Measurements from ENCODE around the gene PARK7. TPM values are rescaled to one million over a fixed set of nuclear protein-coding genes. Genes with fewer than 3 reads are reported as not detected.
A peak's percentile ranks its signal among the peaks of the same experiment; 100 is the strongest.

The PARK7 gene
- total and polyA plus RNA-seq, 4 donors: 140 to 392 (median 267) TPM

GRCh38 chr1:8020032-8020431, 58.5 kb downstream of the PARK7 start:
- no peaks in the 10 kb centered on the region for H3K9me3 ChIP-seq (ENCODE audit: control insufficient read depth in 4 of 4, insufficient read depth in 3 of 4, low read length in 3 of 4)
- peak in 1 of 3 donors; percentile 45 for DNase-seq
- no peak overlapping the region for H3K9ac ChIP-seq (ENCODE audit: insufficient read depth in 1 of 2, low read length in 2 of 2)

GRCh38 chr1:8021676-8022266, 60.3 kb downstream of the PARK7 start:
- 81 to 85% methylated on average over 6 of the region's 6 CpGs for WGBS, 2 donors
- TF ChIP-seq, protein P1, sequence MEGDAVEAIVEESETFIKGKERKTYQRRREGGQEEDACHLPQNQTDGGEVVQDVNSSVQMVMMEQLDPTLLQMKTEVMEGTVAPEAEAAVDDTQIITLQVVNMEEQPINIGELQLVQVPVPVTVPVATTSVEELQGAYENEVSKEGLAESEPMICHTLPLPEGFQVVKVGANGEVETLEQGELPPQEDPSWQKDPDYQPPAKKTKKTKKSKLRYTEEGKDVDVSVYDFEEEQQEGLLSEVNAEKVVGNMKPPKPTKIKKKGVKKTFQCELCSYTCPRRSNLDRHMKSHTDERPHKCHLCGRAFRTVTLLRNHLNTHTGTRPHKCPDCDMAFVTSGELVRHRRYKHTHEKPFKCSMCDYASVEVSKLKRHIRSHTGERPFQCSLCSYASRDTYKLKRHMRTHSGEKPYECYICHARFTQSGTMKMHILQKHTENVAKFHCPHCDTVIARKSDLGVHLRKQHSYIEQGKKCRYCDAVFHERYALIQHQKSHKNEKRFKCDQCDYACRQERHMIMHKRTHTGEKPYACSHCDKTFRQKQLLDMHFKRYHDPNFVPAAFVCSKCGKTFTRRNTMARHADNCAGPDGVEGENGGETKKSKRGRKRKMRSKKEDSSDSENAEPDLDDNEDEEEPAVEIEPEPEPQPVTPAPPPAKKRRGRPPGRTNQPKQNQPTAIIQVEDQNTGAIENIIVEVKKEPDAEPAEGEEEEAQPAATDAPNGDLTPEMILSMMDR (IDR thresholded peaks at IDR 0.05; ENCODE audit: control extremely low read depth, extremely low read depth): no peak
- ATAC-seq (ENCODE audit: insufficient read depth, low FRiP score) (no peak), DNase-seq (no peak)
- H3K36me3 ChIP-seq (ENCODE audit: control insufficient read depth in 4 of 4, insufficient read depth in 4 of 4, low read length in 4 of 4): no peaks in the 10 kb centered on the region
- H3K9me3 ChIP-seq (ENCODE audit: control insufficient read depth in 4 of 4, insufficient read depth in 3 of 4, low read length in 3 of 4): no peaks in the 10 kb centered on the region
- peaks cover 0 to 3% (median 0%) of the 10 kb centered on the region in 3 donors for H3K27me3 ChIP-seq (ENCODE audit: control insufficient read depth in 3 of 3, insufficient read depth in 3 of 3, low read length in 2 of 3)
- H3K9ac ChIP-seq (ENCODE audit: insufficient read depth in 1 of 2, low read length in 2 of 2): no peak overlapping the region
- H3K4me1 ChIP-seq (ENCODE audit: control insufficient read depth in 5 of 5, insufficient read depth in 5 of 5, low read length in 5 of 5): peaks cover 2 to 44% (median 16%) of the 10 kb centered on the region in 5 donors
- peak overlapping the region in 1 of 2 donors; percentile 70 for H3K27ac ChIP-seq (ENCODE audit: low read depth in 1 of 2, low read length in 1 of 2)
- no peak overlapping the region for H3K4me3 ChIP-seq

More at GRCh38 chr1:8020032-8020431, 58.5 kb downstream of the PARK7 start:
- Histone ChIP-seq H3K27ac (ENCODE audit: low read depth in 1 of 2, low read length in 1 of 2) (no peak overlapping the region), H3K4me3 (no peak overlapping the region), H3K36me3 (ENCODE audit: control insufficient read depth in 4 of 4, insufficient read depth in 4 of 4, low read length in 4 of 4) (no peaks in the 10 kb centered on the region), H3K27me3 (ENCODE audit: control insufficient read depth in 3 of 3, insufficient read depth in 3 of 3, low read length in 2 of 3) (peaks cover 0 to 3% (median 0%) of the 10 kb centered on the region in 3 donors), H3K4me1 (ENCODE audit: control insufficient read depth in 5 of 5, insufficient read depth in 5 of 5, low read length in 5 of 5) (peaks cover 3 to 51% (median 21%) of the 10 kb centered on the region in 5 donors)
- peak; percentile 46 for ATAC-seq (ENCODE audit: insufficient read depth, low FRiP score)
- TF ChIP-seq, protein P1 (IDR thresholded peaks at IDR 0.05; ENCODE audit: control extremely low read depth, extremely low read depth): no peak

- Histone ChIP-seq H3K9ac (ENCODE audit: insufficient read depth in 1 of 2, low read length in 2 of 2) (peak overlapping the region in 1 of 2 donors; percentile 12), H3K36me3 (ENCODE audit: control insufficient read depth in 4 of 4, insufficient read depth in 4 of 4, low read length in 4 of 4) (no peaks in the 10 kb centered on the region), H3K9me3 (ENCODE audit: control insufficient read depth in 4 of 4, insufficient read depth in 3 of 4, low read length in 3 of 4) (no peaks in the 10 kb centered on the region), H3K27ac (ENCODE audit: low read depth in 1 of 2, low read length in 1 of 2) (no peak overlapping the region), H3K27me3 (ENCODE audit: control insufficient read depth in 3 of 3, insufficient read depth in 3 of 3, low read length in 2 of 3) (peaks cover 0 to 3% (median 0%) of the 10 kb centered on the region in 3 donors), H3K4me1 (ENCODE audit: control insufficient read depth in 5 of 5, insufficient read depth in 5 of 5, low read length in 5 of 5) (peaks cover 6 to 45% (median 19%) of the 10 kb centered on the region in 5 donors), H3K4me3 (no peak overlapping the region)
- DNase-seq (no peak), ATAC-seq (ENCODE audit: insufficient read depth, low FRiP score) (no peak)
- TF ChIP-seq, protein P1 (IDR thresholded peaks at IDR 0.05; ENCODE audit: control extremely low read depth, extremely low read depth): no peak
- WGBS, 2 donors: 74 to 89% methylated on average over 3 of the region's 3 CpGs
Observed at GRCh38 chr1:8022395-8023286, 61.1 kb downstream of the PARK7 start.

Measured in lung (tissue), 12 donors.